Thoracic aorta (tissue), 2 donors: Measurements from ENCODE around the gene SLC48A1. TPM values are rescaled to one million over a fixed set of nuclear protein-coding genes. Genes with fewer than 3 reads are reported as not detected.

Source experiments
- ATAC-seq: fragments of 150-250 bp; one replicate; pipeline ENCODE4 v1.8.0; 2017; ENCODE audit warnings: low read depth; ENCODE audit not compliant: insufficient number of reproducible peaks, low FRiP score
- DNase-seq: peaks from one replicate; pipeline ENCODE4 v3.0.0-alpha.2; 2020; ENCODE audit warnings: low spot score
- H3K27ac ChIP-seq, 2 donors: fragments of 200-600 bp; sonication (generic); 1 replicate in 1 of 2; 2 replicates in 1 of 2; pipeline ENCODE4 v1.5.1; 2016; ENCODE audit warnings: mild to moderate bottlenecking in 2 of 2, moderate library complexity in 2 of 2
- H3K27me3 ChIP-seq: fragments of 200-600 bp; sonication (generic); replicated peaks from 2 replicates; pipeline ENCODE4 v1.6.0; 2016; ENCODE audit warnings: mild to moderate bottlenecking; ENCODE audit not compliant: insufficient read depth
- H3K36me3 ChIP-seq: fragments of 200-600 bp; sonication (generic); one replicate; pipeline ENCODE4 v1.5.1; 2016
- H3K4me1 ChIP-seq, 2 donors: fragments of 200-600 bp; sonication (generic); 1 replicate in 1 of 2; 2 replicates in 1 of 2; pipeline versions ENCODE4 v1.5.1 to v1.6.0; 2016; ENCODE audit warnings: low read depth in 2 of 2, mild to moderate bottlenecking in 1 of 2; ENCODE audit not compliant: control insufficient read depth in 1 of 2
- H3K4me3 ChIP-seq: fragments of 200-600 bp; sonication (generic); 2 replicates; pipeline ENCODE4 v1.5.1; 2016; ENCODE audit warnings: mild to moderate bottlenecking
- H3K9me3 ChIP-seq: fragments of 200-600 bp; sonication (generic); 2 replicates; pipeline ENCODE4 v1.5.1; 2016
- CTCF ChIP-seq: fragments of 200-600 bp; sonication (generic); IDR thresholded peaks from one replicate; pipeline ENCODE4 v1.5.1; 2019; ENCODE audit warnings: antibody characterized with exemption
- total RNA-seq, 2 donors: library from RNA; depleted of rRNA; stranded (reverse); fragments of >200 nt; gene quantifications; one replicate each; pipeline versions ENCODE4 v1.1.0 to v1.2.3, GENCODE V29; 2016

SLC48A1 gene
- total RNA-seq, 2 donors from 2014 or later, result 60.5 to 107 TPM

- Histone ChIP-seq H3K4me3 (peak overlapping the region; percentile 84), H3K36me3 (no peaks in the 10 kb centered on the region), H3K27me3 (no peaks in the 10 kb centered on the region), H3K27ac (peak overlapping the region; percentile 86 to 87), H3K9me3 (no peaks in the 10 kb centered on the region), H3K4me1 (peaks cover 31 to 63% of the 10 kb centered on the region in 2 donors)
- DNase-seq (no peak), ATAC-seq (no peak)
- no peak for TF ChIP-seq CTCF
Measured at GRCh38 chr12:47758584-47758833, 14.5 kb upstream of the SLC48A1 start.

GRCh38 chr12:47758834-47759690 is 14.0 kb upstream of the SLC48A1 start, which contains the start of gene RAPGEF3:
TSS of gene RAPGEF3 (minus strand) at chr12:47758880. CDS start at chr12:47758556, 324 bp downstream.
- H3K4me1 ChIP-seq, result peaks cover 25 to 60% of the 10 kb centered on the region in 2 donors
- H3K4me3 ChIP-seq, result peak within 1 kb of the TSS; percentile 84
- TF ChIP-seq CTCF, result peak; percentile 69
- H3K9me3 ChIP-seq, result no peaks in the 10 kb centered on the region
- peak within 1 kb of the TSS; percentile 86 to 87 for H3K27ac ChIP-seq
- no peaks in the 10 kb centered on the region for H3K36me3 ChIP-seq
- no peaks in the 10 kb centered on the region for H3K27me3 ChIP-seq
- peak; percentile 66 for DNase-seq
- ATAC-seq, result peak; percentile 78

GRCh38 chr12:47762850-47763465 is 10.1 kb upstream of the SLC48A1 start:
- peaks cover 6 to 21% of the 10 kb centered on the region in 2 donors for H3K4me1 ChIP-seq
- H3K36me3 ChIP-seq, result no peaks in the 10 kb centered on the region
- H3K27ac ChIP-seq, result no peak overlapping the region
- no peak overlapping the region for H3K4me3 ChIP-seq
- TF ChIP-seq CTCF, result no peak
- no peak for DNase-seq
- no peak for ATAC-seq
- H3K9me3 ChIP-seq, result no peaks in the 10 kb centered on the region
- no peaks in the 10 kb centered on the region for H3K27me3 ChIP-seq

- no peak overlapping the region for H3K27ac ChIP-seq
Measured at GRCh38 chr12:47763481-47764346, 9.3 kb upstream of the SLC48A1 start.

More at GRCh38 chr12:47763481-47764346, 9.3 kb upstream of the SLC48A1 start:
- H3K4me3 ChIP-seq, result no peak overlapping the region
- no peak for ATAC-seq
- no peak for TF ChIP-seq CTCF
- H3K9me3 ChIP-seq, result no peaks in the 10 kb centered on the region
- DNase-seq, result no peak
- H3K27me3 ChIP-seq, result no peaks in the 10 kb centered on the region
- no peaks in the 10 kb centered on the region for H3K36me3 ChIP-seq
- peaks cover 3 to 14% of the 10 kb centered on the region in 2 donors for H3K4me1 ChIP-seq
